Activated CD8-positive, alpha-beta T cell treated with anti-CD3 and anti-CD28 coated beads for 36 hours (primary cell): Measurements from ENCODE around the gene ERBB4. TPM values are rescaled to one million over a fixed set of nuclear protein-coding genes. Genes with fewer than 3 reads are reported as not detected.

Source experiments
- ATAC-seq: fragments of 200-7000 bp; cut with Tn5 transposase; one replicate; pipeline ENCODE4 v1.10.0; 2021; ENCODE audit warnings: mild to moderate bottlenecking, moderate library complexity
- CTCF ChIA-PET: fragments of 350-600 bp; sonication (Branson Sonifier 250); formaldehyde crosslinking; loops from one replicate; lab custom pipeline; 2021; ENCODE audit warnings: antibody characterized with exemption; lab: Charles Lee
- POLR2A ChIA-PET: fragments of 350-600 bp; sonication (Branson Sonifier 250); formaldehyde crosslinking; loops from one replicate; lab custom pipeline; 2021; ENCODE audit warnings: antibody characterized with exemption; lab: Charles Lee
- DNase-seq: peaks from one replicate; pipeline ENCODE4 v3.0.0-alpha.2; 2020
- H3K27ac Mint-ChIP-seq: one replicate; pipeline ENCODE4 v1.8.0; 2021; ENCODE audit warnings: mild to moderate bottlenecking, mixed read lengths
- H3K27me3 Mint-ChIP-seq: one replicate; pipeline ENCODE4 v1.8.0; 2021; ENCODE audit warnings: mixed read lengths
- H3K36me3 Mint-ChIP-seq: one replicate; pipeline ENCODE4 v1.8.0; 2021; ENCODE audit warnings: low read depth, mixed read lengths
- H3K4me1 Mint-ChIP-seq: one replicate; pipeline ENCODE4 v1.8.0; 2021; ENCODE audit warnings: low read depth, mixed read lengths
- H3K4me3 Mint-ChIP-seq: one replicate; pipeline ENCODE4 v1.8.0; 2021; ENCODE audit warnings: mild to moderate bottlenecking, moderate library complexity, mixed read lengths
- H3K9me3 Mint-ChIP-seq: one replicate; pipeline ENCODE4 v1.8.0; 2021; ENCODE audit warnings: mixed read lengths
- intact Hi-C: fragments of 100-400 bp; cut with micrococcal nuclease; formaldehyde crosslinking; loops from one replicate; pipeline ENCODE4 v1.10.0; 2022
- total RNA-seq, 2 experiments: library from RNA; stranded (reverse); gene quantifications; one replicate each; pipeline ENCODE4 v1.2.3, GENCODE V29; 2021
- TF ChIP-seq, protein P1 (sequence below): fragments of 200-600 bp; IDR thresholded peaks from one replicate; pipeline ENCODE4 v1.8.0; 2022; ENCODE audit warnings: antibody characterized with exemption, mild to moderate bottlenecking

ERBB4 gene
- total RNA-seq, 2 experiments from 2014 or later: not detected

GRCh38 chr2:212359425-212360067 is 179.1 kb downstream of the ERBB4 start:
- ATAC-seq (no peak), DNase-seq (no peak)
- no peak overlapping the region for H3K27ac Mint-ChIP-seq
- H3K36me3 Mint-ChIP-seq: no peaks in the 10 kb centered on the region
- POLR2A ChIA-PET: no interaction called here
- intact Hi-C loops: no loop called here
- no peak overlapping the region for H3K4me3 Mint-ChIP-seq
- H3K27me3 Mint-ChIP-seq: no peaks in the 10 kb centered on the region
- TF ChIP-seq, protein P1, sequence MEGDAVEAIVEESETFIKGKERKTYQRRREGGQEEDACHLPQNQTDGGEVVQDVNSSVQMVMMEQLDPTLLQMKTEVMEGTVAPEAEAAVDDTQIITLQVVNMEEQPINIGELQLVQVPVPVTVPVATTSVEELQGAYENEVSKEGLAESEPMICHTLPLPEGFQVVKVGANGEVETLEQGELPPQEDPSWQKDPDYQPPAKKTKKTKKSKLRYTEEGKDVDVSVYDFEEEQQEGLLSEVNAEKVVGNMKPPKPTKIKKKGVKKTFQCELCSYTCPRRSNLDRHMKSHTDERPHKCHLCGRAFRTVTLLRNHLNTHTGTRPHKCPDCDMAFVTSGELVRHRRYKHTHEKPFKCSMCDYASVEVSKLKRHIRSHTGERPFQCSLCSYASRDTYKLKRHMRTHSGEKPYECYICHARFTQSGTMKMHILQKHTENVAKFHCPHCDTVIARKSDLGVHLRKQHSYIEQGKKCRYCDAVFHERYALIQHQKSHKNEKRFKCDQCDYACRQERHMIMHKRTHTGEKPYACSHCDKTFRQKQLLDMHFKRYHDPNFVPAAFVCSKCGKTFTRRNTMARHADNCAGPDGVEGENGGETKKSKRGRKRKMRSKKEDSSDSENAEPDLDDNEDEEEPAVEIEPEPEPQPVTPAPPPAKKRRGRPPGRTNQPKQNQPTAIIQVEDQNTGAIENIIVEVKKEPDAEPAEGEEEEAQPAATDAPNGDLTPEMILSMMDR: no peak
- H3K9me3 Mint-ChIP-seq: no peaks in the 10 kb centered on the region
- no peaks in the 10 kb centered on the region for H3K4me1 Mint-ChIP-seq
- CTCF ChIA-PET: no interaction called here

DNA sequence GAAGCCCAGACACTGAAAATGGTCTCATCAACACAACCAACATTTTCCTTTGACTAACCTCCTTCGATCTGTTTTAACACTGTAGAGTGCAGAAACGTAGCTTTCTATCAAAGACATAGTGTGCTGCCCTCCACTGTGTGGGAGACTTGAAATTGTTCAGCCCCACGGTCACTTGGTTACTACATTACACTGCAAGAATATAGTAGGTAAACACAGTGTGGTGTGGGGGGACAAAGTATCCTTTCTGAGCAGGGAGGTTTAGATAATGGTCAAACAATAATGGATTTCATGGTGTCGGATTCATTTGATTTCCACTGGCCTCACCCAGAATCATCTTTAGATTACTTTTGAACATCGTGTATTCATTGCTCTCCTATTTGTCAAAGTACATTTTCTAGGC is 181.0 kb downstream of the ERBB4 start:
- ChIA-PET POLR2A (no interaction called here), CTCF (no interaction called here)
- Mint-ChIP-seq H3K4me3 (no peak overlapping the region), H3K4me1 (no peaks in the 10 kb centered on the region), H3K27ac (no peak overlapping the region), H3K9me3 (no peaks in the 10 kb centered on the region), H3K36me3 (no peaks in the 10 kb centered on the region), H3K27me3 (no peaks in the 10 kb centered on the region)
- TF ChIP-seq, protein P1: no peak
- DNase-seq: no peak
- no peak for ATAC-seq
- intact Hi-C loops: no loop called here

DNA sequence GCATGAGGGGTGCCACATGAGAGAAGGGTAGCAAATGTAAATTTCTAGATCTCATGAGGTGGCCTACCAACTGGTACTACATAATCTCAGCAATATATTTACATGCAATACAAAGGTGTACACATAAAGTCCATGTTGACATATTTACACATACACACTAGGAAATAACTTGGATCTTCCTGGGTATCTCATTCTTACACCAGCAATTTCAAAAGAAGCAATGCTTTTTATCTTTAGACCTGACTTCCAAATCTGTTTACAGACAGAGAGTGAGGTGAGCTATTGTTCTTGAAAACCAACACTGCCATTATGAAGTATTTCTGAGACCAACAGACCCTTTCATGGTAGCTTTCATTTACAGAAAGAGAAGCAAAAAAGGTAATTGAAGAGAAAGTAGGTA is 184.2 kb downstream of the ERBB4 start:
- Mint-ChIP-seq H3K4me3 (no peak overlapping the region), H3K27me3 (no peaks in the 10 kb centered on the region), H3K4me1 (no peaks in the 10 kb centered on the region), H3K9me3 (no peaks in the 10 kb centered on the region), H3K36me3 (no peaks in the 10 kb centered on the region), H3K27ac (no peak overlapping the region)
- no peak for ATAC-seq
- intact Hi-C loops: no loop called here
- POLR2A ChIA-PET: no interaction called here
- no peak for DNase-seq
- TF ChIP-seq, protein P1: no peak
- CTCF ChIA-PET: interaction anchor here (0.7 kb wide), 1 partner anchor 9 kb away, joined by 4 read pairs; no protein-coding TSS in a partner anchor

DNA sequence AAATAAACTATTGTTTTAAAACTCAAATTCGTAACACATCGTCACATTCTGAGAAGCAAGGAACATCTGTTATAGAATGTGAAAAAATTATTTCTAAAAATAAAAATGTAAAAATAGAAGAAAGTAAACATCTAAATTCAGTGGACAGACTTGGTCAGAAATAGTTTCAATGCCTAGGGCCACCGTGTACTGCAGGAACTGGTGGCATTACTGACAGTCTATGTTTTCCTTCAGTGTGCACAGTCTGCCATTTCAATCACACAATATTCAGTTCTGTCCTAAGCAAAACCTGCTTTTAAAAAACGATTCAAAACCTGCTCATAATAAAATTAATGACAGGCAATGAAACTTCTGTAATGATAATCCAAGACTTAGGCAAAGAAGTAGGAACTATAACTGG is 190.1 kb downstream of the ERBB4 start:
- no peaks in the 10 kb centered on the region for H3K36me3 Mint-ChIP-seq
- H3K9me3 Mint-ChIP-seq: no peaks in the 10 kb centered on the region
- DNase-seq (no peak), ATAC-seq (no peak)
- TF ChIP-seq, protein P1: no peak
- H3K27me3 Mint-ChIP-seq: no peaks in the 10 kb centered on the region
- CTCF ChIA-PET: no interaction called here
- no peak overlapping the region for H3K27ac Mint-ChIP-seq
- intact Hi-C loops: no loop called here
- no peaks in the 10 kb centered on the region for H3K4me1 Mint-ChIP-seq
- no peak overlapping the region for H3K4me3 Mint-ChIP-seq
- POLR2A ChIA-PET: no interaction called here

DNA sequence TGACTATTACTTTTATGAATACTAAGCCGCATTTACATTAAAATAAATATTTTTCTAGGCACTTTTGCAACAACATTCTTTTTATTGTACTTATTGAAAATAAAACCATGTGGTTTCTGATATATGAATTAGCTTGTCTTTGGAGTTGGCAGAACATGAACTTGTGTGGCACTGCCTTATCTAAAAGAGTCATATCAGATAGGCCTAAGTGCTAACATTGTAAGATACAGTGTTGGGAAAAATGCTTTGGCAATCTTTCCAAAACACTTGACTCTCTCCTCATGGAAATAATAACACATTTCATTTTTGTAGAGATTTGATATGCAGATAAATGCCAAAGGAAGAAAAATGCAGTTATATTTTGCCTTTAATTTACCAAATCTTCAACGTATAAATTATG is 191.7 kb downstream of the ERBB4 start:
- TF ChIP-seq, protein P1: no peak
- H3K4me1 Mint-ChIP-seq: no peaks in the 10 kb centered on the region

More for the DNA sequence above, 191.7 kb downstream of the ERBB4 start:
- intact Hi-C loops: no loop called here
- ATAC-seq (no peak), DNase-seq (no peak)
- no peaks in the 10 kb centered on the region for H3K36me3 Mint-ChIP-seq
- no peak overlapping the region for H3K27ac Mint-ChIP-seq
- ChIA-PET CTCF (no interaction called here), POLR2A (no interaction called here)
- no peaks in the 10 kb centered on the region for H3K27me3 Mint-ChIP-seq
- H3K4me3 Mint-ChIP-seq: no peak overlapping the region
- no peaks in the 10 kb centered on the region for H3K9me3 Mint-ChIP-seq
